ENCODE measurements around the gene RORC.

DNA sequence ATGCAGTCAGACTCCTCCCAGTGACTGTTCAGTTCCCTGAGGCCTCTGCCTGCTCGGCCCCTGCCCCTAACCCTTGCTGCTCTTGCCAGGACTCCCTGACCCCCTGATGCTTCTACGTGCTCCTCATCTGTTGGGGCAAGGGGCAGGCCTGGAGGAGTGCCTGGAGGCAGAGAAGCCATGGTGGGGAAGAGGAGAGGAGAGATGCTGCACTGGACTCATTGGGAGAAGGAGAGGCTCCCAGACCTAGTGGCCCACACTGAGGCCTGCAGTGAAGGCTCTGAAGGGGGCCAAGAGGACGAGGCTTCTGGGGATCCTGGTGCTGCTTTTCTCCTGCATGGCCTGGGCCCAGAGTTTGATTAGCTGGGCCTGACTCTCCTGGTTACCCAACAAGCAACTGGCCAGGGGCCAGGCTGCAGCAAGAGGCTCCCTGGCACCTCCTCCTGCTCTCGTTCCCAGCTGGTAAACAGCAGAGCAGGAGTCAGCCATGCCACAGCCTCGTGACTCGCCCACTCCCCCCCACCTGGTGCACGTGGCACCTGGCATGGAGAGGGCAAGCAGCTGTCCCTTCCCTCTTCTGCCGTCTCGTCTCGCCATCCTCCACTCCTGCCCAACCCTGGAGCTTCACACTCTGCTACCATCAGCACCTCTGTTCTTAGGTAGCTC is 847 bp upstream of the RORC start:
- TF ChIP-seq CTCF (IDR thresholded peaks at IDR 0.05) = no peak
- no peak for TF ChIP-seq FOXK1 (CRISPR knock-in tag; IDR thresholded peaks at IDR 0.05)

All from WTC11 (cell line).